Measurements from ENCODE around the gene RHCG. TPM values are rescaled to one million over a fixed set of nuclear protein-coding genes. Genes with fewer than 3 reads are reported as not detected.

The RHCG gene
- total RNA-seq, 1 donor from 2014 or later, result 13.4 TPM

DNA sequence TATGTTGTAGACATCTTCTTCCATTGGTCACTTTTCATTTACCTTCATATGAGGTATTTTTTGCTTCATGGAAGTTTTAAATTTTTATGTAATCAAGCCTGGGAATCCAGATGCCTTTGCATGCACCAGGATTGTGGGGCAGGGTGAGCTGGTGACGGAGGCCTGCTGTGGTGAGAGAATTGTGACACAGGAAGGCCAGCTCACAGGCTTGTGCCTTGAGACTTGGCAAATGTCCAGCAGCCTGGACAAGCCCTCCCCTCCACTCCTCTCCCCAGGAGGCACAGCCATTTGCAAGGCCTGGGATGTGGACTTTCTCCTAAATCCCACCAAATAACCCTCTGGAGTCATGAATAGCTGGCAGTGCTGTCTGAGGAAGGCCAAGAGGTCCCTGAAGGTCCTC lies 67.4 kb downstream of the RHCG start:
- Mint-ChIP-seq H3K36me3 (no peaks in the 10 kb centered on the region), H3K27ac (no peak overlapping the region), H3K4me1 (ENCODE audit: unreplicated experiment) (peaks cover 5% of the 10 kb centered on the region), H3K27me3 (peaks cover 88% of the 10 kb centered on the region), H3K9me3 (no peaks in the 10 kb centered on the region), H3K4me3 (no peak overlapping the region)
- no peak for DNase-seq (ENCODE audit: extremely low spot score, unreplicated experiment)
- no peak for TF ChIP-seq CTCF (conservative IDR thresholded peaks at IDR 0.05)

DNA sequence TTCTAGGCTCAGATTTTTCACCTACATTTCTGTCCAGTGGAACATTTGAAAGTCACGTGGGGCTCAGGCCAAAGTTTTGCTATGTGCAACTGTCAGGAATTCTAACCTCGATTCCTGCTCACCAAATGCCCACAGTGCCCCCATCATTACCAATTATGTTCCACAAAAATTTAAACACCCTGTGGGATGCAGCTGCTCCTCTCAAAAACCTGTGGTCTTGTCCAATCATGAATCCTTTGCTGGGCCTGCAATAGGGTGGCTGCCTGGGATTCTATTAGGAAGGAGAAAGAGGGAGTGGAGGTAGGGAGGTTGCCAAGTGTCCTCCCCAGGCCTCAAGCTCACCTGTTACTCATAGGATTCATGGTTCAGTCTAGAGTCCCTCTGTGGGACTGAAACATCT lies 68.1 kb downstream of the RHCG start:
- TF ChIP-seq CTCF (conservative IDR thresholded peaks at IDR 0.05), result no peak
- no peak for DNase-seq (ENCODE audit: extremely low spot score, unreplicated experiment)
- Mint-ChIP-seq H3K27me3 (peaks cover 92% of the 10 kb centered on the region), H3K9me3 (no peaks in the 10 kb centered on the region), H3K36me3 (no peaks in the 10 kb centered on the region), H3K27ac (no peak overlapping the region), H3K4me3 (no peak overlapping the region), H3K4me1 (ENCODE audit: unreplicated experiment) (peaks cover 5% of the 10 kb centered on the region)

GRCh38 chr15:89426500-89426899 lies 69.9 kb downstream of the RHCG start:
- no peak overlapping the region for H3K4me3 Mint-ChIP-seq
- H3K4me1 Mint-ChIP-seq (ENCODE audit: unreplicated experiment), result peaks cover 5% of the 10 kb centered on the region
- DNase-seq (ENCODE audit: extremely low spot score, unreplicated experiment), result no peak
- H3K36me3 Mint-ChIP-seq, result no peaks in the 10 kb centered on the region
- H3K27me3 Mint-ChIP-seq, result peaks cover 89% of the 10 kb centered on the region
- no peak for TF ChIP-seq CTCF (conservative IDR thresholded peaks at IDR 0.05)
- H3K9me3 Mint-ChIP-seq, result no peaks in the 10 kb centered on the region
- no peak overlapping the region for H3K27ac Mint-ChIP-seq

GRCh38 chr15:89423981-89424380 lies 72.4 kb downstream of the RHCG start:
- H3K36me3 Mint-ChIP-seq, result no peaks in the 10 kb centered on the region
- no peak overlapping the region for H3K27ac Mint-ChIP-seq
- no peaks in the 10 kb centered on the region for H3K4me1 Mint-ChIP-seq (ENCODE audit: unreplicated experiment)
- H3K27me3 Mint-ChIP-seq, result peaks cover 94% of the 10 kb centered on the region
- TF ChIP-seq CTCF (conservative IDR thresholded peaks at IDR 0.05), result no peak
- H3K9me3 Mint-ChIP-seq, result no peaks in the 10 kb centered on the region
- no peak overlapping the region for H3K4me3 Mint-ChIP-seq
- no peak for DNase-seq (ENCODE audit: extremely low spot score, unreplicated experiment)

Other genes starting within 250 kb of the RHCG start
- 55.0 and 59.0 TPM in 2 replicates for gene POLG, start 161.8 kb downstream of the RHCG start, total RNA-seq (ENCODE audit: low replicate concordance)
- 8.8 and 23.4 TPM in 2 replicates for gene TICRR, start 78.9 kb upstream of the RHCG start, total RNA-seq (ENCODE audit: low replicate concordance)
- gene KIF7, start 158.9 kb upstream of the RHCG start, total RNA-seq (ENCODE audit: low replicate concordance), result 5.5 and 15.5 TPM in 2 replicates
- 0.55 and 0.58 TPM in 2 replicates for gene PLIN1, start 182.8 kb upstream of the RHCG start, total RNA-seq (ENCODE audit: low replicate concordance)
- gene PEX11A, start 194.2 kb upstream of the RHCG start, total RNA-seq (ENCODE audit: low replicate concordance), result 8.5 and 8.8 TPM in 2 replicates
- gene WDR93, start 194.2 kb upstream of the RHCG start, total RNA-seq (ENCODE audit: low replicate concordance), result 0.29 and 1.5 TPM in 2 replicates

All from type B pancreatic cell (in vitro differentiated cells).